HG03139 (cell line): ENCODE measurements around the gene GASK1A.

Experiments
- ATAC-seq: cut with Tn5 transposase; IDR thresholded peaks from one replicate; pipeline ENCODE4 v1.9.1; 2021; ENCODE audit not compliant: unreplicated experiment

The GASK1A gene

GRCh38 chr3:43013256-43013655, 34.1 kb downstream of the GASK1A start:
- no peak for ATAC-seq

GRCh38 chr3:43013743-43014155, 34.6 kb downstream of the GASK1A start:
- ATAC-seq = no peak

GRCh38 chr3:43014241-43014640, 35.1 kb downstream of the GASK1A start:
- no peak for ATAC-seq

GRCh38 chr3:43014956-43015355, 35.8 kb downstream of the GASK1A start:
- no peak for ATAC-seq

GRCh38 chr3:43015572-43015971, 36.5 kb downstream of the GASK1A start:
- ATAC-seq = no peak

GRCh38 chr3:43015991-43016865, 37.1 kb downstream of the GASK1A start:
- no peak for ATAC-seq

- ATAC-seq = no peak
These were observed 37.9 kb downstream of the GASK1A start for GRCh38 chr3:43017004-43017403.

- ATAC-seq = no peak
These were observed 38.6 kb downstream of the GASK1A start for GRCh38 chr3:43017593-43018195.

- ATAC-seq = no peak
These were observed 39.1 kb downstream of the GASK1A start for GRCh38 chr3:43018246-43018645.

- ATAC-seq = no peak
These were observed 40.1 kb downstream of the GASK1A start for GRCh38 chr3:43019006-43019809.

GRCh38 chr3:43019826-43020225, 40.7 kb downstream of the GASK1A start:
- ATAC-seq = no peak

GRCh38 chr3:43021186-43021585, 42.1 kb downstream of the GASK1A start:
- ATAC-seq = no peak

- no peak for ATAC-seq
These were observed 43.0 kb downstream of the GASK1A start for GRCh38 chr3:43022121-43022520.

- ATAC-seq = no peak
These were observed 44.0 kb downstream of the GASK1A start for GRCh38 chr3:43023066-43023465.

GRCh38 chr3:43023746-43024145, 44.6 kb downstream of the GASK1A start:
- ATAC-seq = no peak

- no peak for ATAC-seq
These were observed 45.2 kb downstream of the GASK1A start for GRCh38 chr3:43024181-43024885.

- no peak for ATAC-seq
These were observed 46.3 kb downstream of the GASK1A start for GRCh38 chr3:43025423-43025822.

GRCh38 chr3:43028001-43028400, 48.9 kb downstream of the GASK1A start:
- no peak for ATAC-seq

- no peak for ATAC-seq
These were observed 49.8 kb downstream of the GASK1A start for GRCh38 chr3:43028678-43029490.
